Small intestine (tissue), 7 donors: ENCODE data around the gene TAS1R2. TPM values are rescaled to one million over a fixed set of nuclear protein-coding genes. Genes with fewer than 3 reads are reported as not detected.

Experiments used
- DNase-seq, 2 donors: peaks; one replicate each; pipeline versions ENCODE4 v3.0.0 to v3.0.0-alpha.2; 2013
- FAIRE-seq: peaks from 2 replicates; lab custom pipeline; 2012; peaks lifted over from hg19 to GRCh38; lab: Jason Lieb, UNC
- H3K27ac ChIP-seq, 3 donors: one replicate each; pipeline ENCODE4 v1.5.1; 2013; ENCODE audit warnings: low read length in 2 of 3, mild to moderate bottlenecking in 2 of 3, control low read depth in 1 of 3, inconsistent platforms in 1 of 3, low read depth in 1 of 3, moderate library complexity in 1 of 3
- H3K27me3 ChIP-seq, 3 donors: one replicate each; pipeline ENCODE4 v1.6.1; 2013; ENCODE audit warnings: low read length in 3 of 3, inconsistent platforms in 1 of 3; ENCODE audit not compliant: control insufficient read depth in 3 of 3, insufficient read depth in 3 of 3
- H3K36me3 ChIP-seq, 3 donors: one replicate each; pipeline ENCODE4 v1.6.1; 2013; ENCODE audit warnings: low read length in 3 of 3, inconsistent platforms in 1 of 3, low read depth in 1 of 3, mild to moderate bottlenecking in 1 of 3, moderate library complexity in 1 of 3; ENCODE audit not compliant: control insufficient read depth in 3 of 3, insufficient read depth in 2 of 3
- H3K4me1 ChIP-seq, 3 donors: one replicate each; pipeline ENCODE4 v1.6.1; 2013; ENCODE audit warnings: low read length in 2 of 3, inconsistent platforms in 1 of 3, low read depth in 1 of 3, mild to moderate bottlenecking in 1 of 3, moderate library complexity in 1 of 3; ENCODE audit not compliant: control insufficient read depth in 3 of 3, insufficient read depth in 2 of 3
- H3K4me3 ChIP-seq, 3 donors: one replicate each; pipeline ENCODE4 v1.5.1; 2013; ENCODE audit warnings: low read length in 3 of 3, control low read depth in 1 of 3, inconsistent platforms in 1 of 3, low read depth in 1 of 3, mild to moderate bottlenecking in 1 of 3, moderate library complexity in 1 of 3
- H3K9me3 ChIP-seq, 2 donors: one replicate each; pipeline ENCODE4 v1.6.1; 2013; ENCODE audit warnings: low read depth in 1 of 2, low read length in 1 of 2; ENCODE audit not compliant: control insufficient read depth in 2 of 2, insufficient read depth in 1 of 2
- WGBS, 3 donors: extraction: QIAGEN DNeasy Blood & Tissue Kit; methylation state at CpG; one replicate each; pipeline ENCODE4 v1.1.7; 2013; 5-methylcytosine and 5-hydroxymethylcytosine counted together
- polyA plus RNA-seq, 4 donors: library from polyadenylated mRNA; stranded (reverse) in 3 of 4; unstranded in 1 of 4; fragments of 200-250 nt in 3 of 4; fragments of 120-200 nt in 1 of 4; gene quantifications; one replicate each; pipeline versions ENCODE4 v1.2.1 to v1.2.3, GENCODE V29; 2013
- donor health status: healthy with polysubstance abuse.
- donor health status: control.
- donor health status: control.
- donor health status: Bipolar disorder and iron deficiency.
- donor health status: healthy.

TAS1R2 gene
- polyA plus RNA-seq, 4 donors = not detected

GRCh38 chr1:18811733-18812452 is 47.6 kb downstream of the TAS1R2 start:
- 58 to 73% (median 59%) methylated on average over 7 of the region's 7 CpGs for WGBS, 3 donors
- Histone ChIP-seq H3K4me1 (no peaks in the 10 kb centered on the region), H3K9me3 (no peaks in the 10 kb centered on the region), H3K27me3 (peaks cover 0 to 7% (median 1%) of the 10 kb centered on the region in 3 donors), H3K36me3 (no peaks in the 10 kb centered on the region), H3K4me3 (no peak overlapping the region), H3K27ac (no peak overlapping the region)
- no peak for DNase-seq
- FAIRE-seq = no peak

GRCh38 chr1:18809953-18810899 is 49.2 kb downstream of the TAS1R2 start:
- Histone ChIP-seq H3K4me3 (no peak overlapping the region), H3K9me3 (no peaks in the 10 kb centered on the region), H3K4me1 (no peaks in the 10 kb centered on the region), H3K27me3 (peaks cover 0 to 7% (median 1%) of the 10 kb centered on the region in 3 donors), H3K36me3 (no peaks in the 10 kb centered on the region), H3K27ac (no peak overlapping the region)
- no peak for DNase-seq
- FAIRE-seq = no peak
- WGBS, 3 donors = 49 to 66% (median 51%) methylated on average over 16 of the region's 16 CpGs

GRCh38 chr1:18808550-18808949 is 50.9 kb downstream of the TAS1R2 start:
- peaks cover 0 to 7% (median 4%) of the 10 kb centered on the region in 3 donors for H3K27me3 ChIP-seq
- DNase-seq = no peak
- 45 to 62% (median 59%) methylated on average over 8 of the region's 8 CpGs for WGBS, 3 donors

GRCh38 chr1:18807334-18808063 is 52.0 kb downstream of the TAS1R2 start:
- Histone ChIP-seq H3K9me3 (no peaks in the 10 kb centered on the region), H3K4me1 (no peaks in the 10 kb centered on the region), H3K27me3 (peaks cover 0 to 7% (median 4%) of the 10 kb centered on the region in 3 donors), H3K4me3 (no peak overlapping the region), H3K36me3 (no peaks in the 10 kb centered on the region), H3K27ac (no peak overlapping the region)
- WGBS, 3 donors = 43 to 62% (median 44%) methylated on average over 10 of the region's 10 CpGs
- FAIRE-seq (no peak), DNase-seq (no peak)

More at GRCh38 chr1:18808550-18808949, 50.9 kb downstream of the TAS1R2 start:
- Histone ChIP-seq H3K4me3 (no peak overlapping the region), H3K27ac (no peak overlapping the region), H3K9me3 (no peaks in the 10 kb centered on the region), H3K36me3 (no peaks in the 10 kb centered on the region), H3K4me1 (no peaks in the 10 kb centered on the region)
- FAIRE-seq = no peak

GRCh38 chr1:18805925-18806849 is 53.3 kb downstream of the TAS1R2 start:
- no peak for FAIRE-seq
- H3K4me1 ChIP-seq = no peaks in the 10 kb centered on the region
- peaks cover 0 to 7% (median 3%) of the 10 kb centered on the region in 3 donors for H3K27me3 ChIP-seq
- no peak overlapping the region for H3K4me3 ChIP-seq
- H3K36me3 ChIP-seq = no peaks in the 10 kb centered on the region
- DNase-seq = no peak
- 64 to 78% (median 70%) methylated on average over 7 of the region's 7 CpGs for WGBS, 3 donors
- no peaks in the 10 kb centered on the region for H3K9me3 ChIP-seq
- H3K27ac ChIP-seq = no peak overlapping the region

GRCh38 chr1:18805150-18805879 is 54.1 kb downstream of the TAS1R2 start:
- no peak overlapping the region for H3K4me3 ChIP-seq
- 44 to 51% (median 50%) methylated on average over 15 of the region's 15 CpGs for WGBS, 3 donors
- no peaks in the 10 kb centered on the region for H3K9me3 ChIP-seq
- no peak overlapping the region for H3K27ac ChIP-seq
- peaks cover 0 to 3% (median 2%) of the 10 kb centered on the region in 3 donors for H3K27me3 ChIP-seq
- DNase-seq = no peak
- no peaks in the 10 kb centered on the region for H3K4me1 ChIP-seq
- H3K36me3 ChIP-seq = no peaks in the 10 kb centered on the region
- no peak for FAIRE-seq

GRCh38 chr1:18803851-18804250 is 55.6 kb downstream of the TAS1R2 start:
- WGBS, 3 donors = 51 to 65% (median 62%) methylated on average over 10 of the region's 10 CpGs

More at GRCh38 chr1:18803851-18804250, 55.6 kb downstream of the TAS1R2 start:
- Histone ChIP-seq H3K4me3 (no peak overlapping the region), H3K9me3 (no peaks in the 10 kb centered on the region), H3K4me1 (no peaks in the 10 kb centered on the region), H3K36me3 (no peaks in the 10 kb centered on the region), H3K27ac (no peak overlapping the region), H3K27me3 (peaks cover 0 to 5% (median 2%) of the 10 kb centered on the region in 3 donors)
- DNase-seq (no peak), FAIRE-seq (no peak)
